ENCODE data around the gene LAMTOR1. TPM values are rescaled to one million over a fixed set of nuclear protein-coding genes. Genes with fewer than 3 reads are reported as not detected.

Gene LAMTOR1
- total and polyA plus RNA-seq, 10 of the 15 experiments (the other 5 are each of a cell fraction or from before 2014, with no cell fraction given), result 58.8 to 141 (median 110) TPM

- Histone ChIP-seq H3K4me1 (ENCODE audit: control insufficient read depth, insufficient read depth, low read length) (no peaks in the 10 kb centered on the region), H3K4me3 (no peak overlapping the region), H3K9me3 (replicated peaks; ENCODE audit: control insufficient read depth, insufficient read depth, low read length) (peaks cover 2% of the 10 kb centered on the region; the same call in 2 of the 3 replicates), H3K9ac (ENCODE audit: control insufficient read depth, insufficient read depth, low read length) (no peak overlapping the region), H2AFZ (ENCODE audit: control insufficient read depth, low read depth, low read length) (no peak overlapping the region), H3K4me2 (ENCODE audit: control insufficient read depth, insufficient read depth) (no peak overlapping the region), H3K79me2 (ENCODE audit: control insufficient read depth, insufficient read depth, low read length) (no peaks in the 10 kb centered on the region), H3K27me3 (replicated peaks in 1 of 2; ENCODE audit: control insufficient read depth in 2 of 2, insufficient read depth in 2 of 2, low read length in 1 of 2) (no peaks in the 10 kb centered on the region), H3K27ac (ENCODE audit: control insufficient read depth, insufficient read depth) (no peak overlapping the region), H3K36me3 (ENCODE audit: control insufficient read depth in 2 of 2, insufficient read depth in 2 of 2, low read length in 1 of 2) (no peaks in the 10 kb centered on the region), H4K20me1 (ENCODE audit: control insufficient read depth, insufficient read depth) (no peaks in the 10 kb centered on the region)
- WGBS (ENCODE audit: insufficient coverage, insufficient replicate concordance, low lambda C conversion rate, missing lambda C conversion rate), result 0% methylated on average over 1 of the region's 1 CpG
- FAIRE-seq, result no peak
- ChIA-PET POLR2A (no interaction called here), RAD21 (ENCODE audit: unreplicated experiment) (interaction anchor here (1.2 kb wide), 1 partner anchor 36 kb away, joined by 3 read pairs; no protein-coding TSS in a partner anchor), CTCF (interaction anchor here (0.6 to 2.4 kb wide), 3 partner anchors 18 to 190 kb away, joined by 3 to 16 read pairs (median 3); no protein-coding TSS in a partner anchor), SMC1A (ENCODE audit: uncharacterized antibody, unreplicated experiment) (no interaction called here)
- in situ Hi-C loops (cut with MboI), result no loop called here
- intact Hi-C loops (cut with micrococcal nuclease; ENCODE audit: unreplicated experiment), result no loop called here
- BruUV-seq (replicated peaks), result no TSS peak
- no peak for ATAC-seq
- DNase-seq (ENCODE audit: low read depth, low spot score), result no peak
- TF ChIP-seq CBX3 (IDR thresholded peaks at IDR 0.05; ENCODE audit: borderline replicate concordance, low read depth) (no peak), YY1 (IDR thresholded peaks at IDR 0.05; ENCODE audit: low read depth, low read length) (no peak), RB1 (IDR thresholded peaks at IDR 0.05; ENCODE audit: borderline replicate concordance) (no peak)
These were observed 22.9 kb upstream of the LAMTOR1 start for GRCh38 chr11:72125956-72126355.

DNA sequence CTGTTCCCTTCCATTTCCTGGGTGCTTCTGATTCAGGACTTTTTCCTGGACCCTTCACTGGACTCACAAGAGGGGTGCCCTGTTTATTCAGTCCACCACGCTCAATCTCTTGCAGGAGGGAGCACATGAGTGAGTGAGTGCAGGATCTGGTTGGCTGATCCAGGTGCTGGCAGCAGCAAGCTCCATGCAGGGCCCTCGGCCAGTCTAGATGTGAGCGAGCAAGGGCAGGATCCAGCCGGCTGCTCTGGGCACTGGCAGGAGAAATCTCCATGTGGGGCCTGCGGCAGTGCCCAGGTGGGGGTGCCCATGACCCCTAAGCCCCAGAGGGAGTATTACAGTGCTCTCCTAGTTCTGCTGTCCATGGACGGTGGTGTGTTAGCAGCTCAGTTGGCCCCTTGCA is 20.9 kb upstream of the LAMTOR1 start:
- H3K36me3 ChIP-seq (ENCODE audit: control insufficient read depth in 2 of 2, insufficient read depth in 2 of 2, low read length in 1 of 2), result no peaks in the 10 kb centered on the region
- ATAC-seq (no peak), DNase-seq (ENCODE audit: low read depth, low spot score) (no peak), FAIRE-seq (no peak)
- H3K9me3 ChIP-seq (replicated peaks; ENCODE audit: control insufficient read depth, insufficient read depth, low read length), result peaks cover 2% of the 10 kb centered on the region; the same call in 2 of the 3 replicates
- CTCF ChIA-PET, result interaction anchor here (1.5 to 2.1 kb wide), 2 partner anchors 32 to 99 kb away, joined by 5 read pairs; no protein-coding TSS in a partner anchor
- no peak overlapping the region for H3K4me2 ChIP-seq (ENCODE audit: control insufficient read depth, insufficient read depth)
- in situ Hi-C loops (cut with MboI), result no loop called here
- RAD21 ChIA-PET (ENCODE audit: unreplicated experiment), result no interaction called here
- SMC1A ChIA-PET (ENCODE audit: uncharacterized antibody, unreplicated experiment), result no interaction called here
- 41% methylated on average over 6 of the region's 6 CpGs for WGBS (ENCODE audit: insufficient coverage, insufficient replicate concordance, low lambda C conversion rate, missing lambda C conversion rate)
- H3K4me1 ChIP-seq (ENCODE audit: control insufficient read depth, insufficient read depth, low read length), result no peaks in the 10 kb centered on the region
- POLR2A ChIA-PET, result interaction anchor here (0.6 kb wide), 1 partner anchor 208 kb away, joined by 3 read pairs; no protein-coding TSS in a partner anchor
- no TSS peak for BruUV-seq (replicated peaks)
- no peaks in the 10 kb centered on the region for H3K79me2 ChIP-seq (ENCODE audit: control insufficient read depth, insufficient read depth, low read length)
- no peak overlapping the region for H3K27ac ChIP-seq (ENCODE audit: control insufficient read depth, insufficient read depth)
- no peaks in the 10 kb centered on the region for H4K20me1 ChIP-seq (ENCODE audit: control insufficient read depth, insufficient read depth)
- H2AFZ ChIP-seq (ENCODE audit: control insufficient read depth, low read depth, low read length), result no peak overlapping the region
- intact Hi-C loops (cut with micrococcal nuclease; ENCODE audit: unreplicated experiment), result no loop called here
- H3K4me3 ChIP-seq, result no peak overlapping the region
- no peak overlapping the region for H3K9ac ChIP-seq (ENCODE audit: control insufficient read depth, insufficient read depth, low read length)
- no peaks in the 10 kb centered on the region for H3K27me3 ChIP-seq (replicated peaks in 1 of 2; ENCODE audit: control insufficient read depth in 2 of 2, insufficient read depth in 2 of 2, low read length in 1 of 2)
- TF ChIP-seq BCLAF1 (IDR thresholded peaks at IDR 0.05) (no peak), HDGF (IDR thresholded peaks at IDR 0.05) (no peak), POLR2AphosphoS2 (IDR thresholded peaks at IDR 0.05; ENCODE audit: low read depth, low read length) (no peak), DPF2 (IDR thresholded peaks at IDR 0.05) (no peak), RUNX3 (IDR thresholded peaks at IDR 0.05; ENCODE audit: low read length) (no peak), STAT1 (conservative IDR thresholded peaks at IDR 0.05) (no peak), ZNF622 (IDR thresholded peaks at IDR 0.05) (no peak), CUX1 (IDR thresholded peaks at IDR 0.05; ENCODE audit: insufficient replicate concordance, low read depth, low read length) (no peak)
